HepG2 (cell line): Measurements from ENCODE around the gene MRPL38. TPM values are rescaled to one million over a fixed set of nuclear protein-coding genes. Genes with fewer than 3 reads are reported as not detected.
A peak's percentile ranks its signal among the peaks of the same experiment; 100 is the strongest.

Experiments used
- MATR3 ChIP-seq: sonication (generic); formaldehyde crosslinking; IDR thresholded peaks from 2 replicates; pipeline ENCODE4 v1.4.0; 2020; ENCODE audit warnings: missing genetic modification reagents
- MLX ChIP-seq: IDR thresholded peaks from 2 replicates; pipeline ENCODE4 v1.6.1; 2016
- PCBP2 ChIP-seq: fragments of 200-400 bp; formaldehyde crosslinking; optimal IDR thresholded peaks from 2 replicates; pipeline ENCODE3; 2018; ENCODE audit warnings: low read length, low read depth; ENCODE audit not compliant: poor library complexity, severe bottlenecking
- THRA ChIP-seq: sonication (generic); formaldehyde crosslinking; IDR thresholded peaks from 2 replicates; pipeline ENCODE4 v1.4.0; 2020; ENCODE audit warnings: missing genetic modification reagents, borderline replicate concordance
- ZNF138 ChIP-seq: sonication (generic); formaldehyde crosslinking; IDR thresholded peaks from 2 replicates; pipeline ENCODE4 v1.5.0; 2020; ENCODE audit warnings: mild to moderate bottlenecking, low read depth, missing genetic modification reagents
- ZNF20 ChIP-seq: sonication (generic); formaldehyde crosslinking; IDR thresholded peaks from 2 replicates; pipeline ENCODE4 v1.4.0; 2020; ENCODE audit warnings: mild to moderate bottlenecking, moderate library complexity, missing genetic modification reagents
- ZNF256 ChIP-seq: sonication (generic); formaldehyde crosslinking; conservative IDR thresholded peaks from 2 replicates; pipeline ENCODE4 v1.4.0; 2020; ENCODE audit warnings: missing genetic modification reagents
- ZNF337 ChIP-seq: sonication (generic); formaldehyde crosslinking; IDR thresholded peaks from 2 replicates; pipeline ENCODE4 v1.5.1; 2020; ENCODE audit warnings: missing genetic modification reagents, low read depth, mild to moderate bottlenecking, borderline replicate concordance
- ZNF720 ChIP-seq: sonication (generic); formaldehyde crosslinking; IDR thresholded peaks from 2 replicates; pipeline ENCODE4 v1.4.0; 2020; ENCODE audit warnings: missing genetic modification reagents
- polyA plus RNA-seq, 8 experiments: library from polyadenylated mRNA; depleted of rRNA in 3 of 8; stranded (reverse) in 7 of 8; unstranded in 1 of 8; fragments of >200 nt; fragmentation: Illumina TruSeq in 4 of 8; extraction: Trizol in 4 of 8; gene quantifications; 2 replicates each; pipeline versions ENCODE4 v1.2.1 to v1.2.3, GENCODE V29; 2011 to 2016; ENCODE audit warnings: low read depth in 4 of 8, missing spikeins in 1 of 8, mixed read lengths in 1 of 8; ENCODE audit not compliant: insufficient read depth in 1 of 8
- total RNA-seq, 5 experiments: library from RNA; depleted of rRNA; stranded (reverse); fragments of >200 nt; fragmentation: Illumina TruSeq; extraction: Trizol; gene quantifications; 2 replicates each; pipeline ENCODE4 v1.2.3, GENCODE V29; 2016; ENCODE audit warnings: low read depth in 1 of 5
- TF ChIP-seq, protein P1 (sequence below), 2 experiments: fragments of 450-650 bp in 1 of 2; sonication (generic) in 1 of 2; formaldehyde crosslinking in 1 of 2; IDR thresholded peaks; 2 replicates each; pipeline versions ENCODE4 v1.6.1 to v1.8.0; 2016 to 2022; ENCODE audit warnings: antibody characterized with exemption in 1 of 2, mild to moderate bottlenecking in 1 of 2, missing genetic modification reagents in 1 of 2
- TF ChIP-seq, protein P2 (sequence below): sonication (generic); formaldehyde crosslinking; IDR thresholded peaks from 2 replicates; pipeline ENCODE4 v1.4.0; 2020; ENCODE audit warnings: low read depth, missing genetic modification reagents

The MRPL38 gene
- total and polyA plus RNA-seq, 2 of the 13 experiments (the other 11 are each of a cell fraction or from before 2014, with no cell fraction given): 83.7 to 125 TPM

DNA sequence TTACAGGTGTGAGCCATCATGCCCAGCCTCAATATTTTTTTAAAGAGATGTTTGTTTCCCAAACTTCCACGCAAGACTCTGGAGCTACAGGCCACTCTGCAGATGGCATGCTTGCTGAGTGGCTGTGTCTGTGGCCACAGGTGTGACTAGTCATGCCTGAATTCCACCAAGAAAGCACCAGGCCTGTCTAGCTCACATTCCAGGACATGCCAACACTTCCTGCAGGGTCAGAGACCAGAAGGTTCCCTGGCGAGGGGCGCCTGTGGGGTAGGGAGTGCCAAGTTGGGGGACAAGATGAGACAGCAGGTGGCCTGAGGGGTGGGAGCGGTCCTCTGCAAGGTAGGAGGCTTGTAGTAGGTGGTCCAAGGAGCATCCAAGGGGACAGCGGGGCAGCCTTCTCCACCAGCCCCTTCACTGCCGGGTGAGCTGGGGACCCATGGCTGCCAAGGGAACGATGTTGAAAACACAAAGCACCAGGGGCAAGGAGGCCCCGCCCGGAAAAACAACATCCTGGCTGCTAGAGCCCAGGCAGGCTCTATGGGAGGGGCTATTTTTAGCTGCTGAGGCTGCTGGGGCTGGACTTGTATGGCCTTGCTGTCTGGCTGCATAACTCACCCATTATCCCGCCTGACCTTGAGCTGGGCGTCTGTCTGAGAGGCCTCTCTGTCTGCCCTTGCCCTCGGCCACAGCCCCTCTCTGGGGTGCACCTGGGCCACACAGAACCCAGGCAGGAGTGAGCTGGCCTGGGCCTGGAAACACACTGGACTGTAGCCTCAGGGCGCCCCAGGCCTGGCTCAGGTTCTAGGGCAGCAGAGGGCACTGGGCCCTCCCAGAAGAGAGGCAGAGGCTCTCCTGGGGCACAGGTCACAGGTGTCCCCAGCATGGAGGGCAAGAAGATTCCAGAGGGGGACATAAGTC is 32.0 kb downstream of the MRPL38 start (continued):
- TF ChIP-seq, protein P1, sequence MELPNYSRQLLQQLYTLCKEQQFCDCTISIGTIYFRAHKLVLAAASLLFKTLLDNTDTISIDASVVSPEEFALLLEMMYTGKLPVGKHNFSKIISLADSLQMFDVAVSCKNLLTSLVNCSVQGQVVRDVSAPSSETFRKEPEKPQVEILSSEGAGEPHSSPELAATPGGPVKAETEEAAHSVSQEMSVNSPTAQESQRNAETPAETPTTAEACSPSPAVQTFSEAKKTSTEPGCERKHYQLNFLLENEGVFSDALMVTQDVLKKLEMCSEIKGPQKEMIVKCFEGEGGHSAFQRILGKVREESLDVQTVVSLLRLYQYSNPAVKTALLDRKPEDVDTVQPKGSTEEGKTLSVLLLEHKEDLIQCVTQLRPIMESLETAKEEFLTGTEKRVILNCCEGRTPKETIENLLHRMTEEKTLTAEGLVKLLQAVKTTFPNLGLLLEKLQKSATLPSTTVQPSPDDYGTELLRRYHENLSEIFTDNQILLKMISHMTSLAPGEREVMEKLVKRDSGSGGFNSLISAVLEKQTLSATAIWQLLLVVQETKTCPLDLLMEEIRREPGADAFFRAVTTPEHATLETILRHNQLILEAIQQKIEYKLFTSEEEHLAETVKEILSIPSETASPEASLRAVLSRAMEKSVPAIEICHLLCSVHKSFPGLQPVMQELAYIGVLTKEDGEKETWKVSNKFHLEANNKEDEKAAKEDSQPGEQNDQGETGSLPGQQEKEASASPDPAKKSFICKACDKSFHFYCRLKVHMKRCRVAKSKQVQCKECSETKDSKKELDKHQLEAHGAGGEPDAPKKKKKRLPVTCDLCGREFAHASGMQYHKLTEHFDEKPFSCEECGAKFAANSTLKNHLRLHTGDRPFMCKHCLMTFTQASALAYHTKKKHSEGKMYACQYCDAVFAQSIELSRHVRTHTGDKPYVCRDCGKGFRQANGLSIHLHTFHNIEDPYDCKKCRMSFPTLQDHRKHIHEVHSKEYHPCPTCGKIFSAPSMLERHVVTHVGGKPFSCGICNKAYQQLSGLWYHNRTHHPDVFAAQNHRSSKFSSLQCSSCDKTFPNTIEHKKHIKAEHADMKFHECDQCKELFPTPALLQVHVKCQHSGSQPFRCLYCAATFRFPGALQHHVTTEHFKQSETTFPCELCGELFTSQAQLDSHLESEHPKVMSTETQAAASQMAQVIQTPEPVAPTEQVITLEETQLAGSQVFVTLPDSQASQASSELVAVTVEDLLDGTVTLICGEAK (IDR thresholded peaks at IDR 0.05): no peak
- TF ChIP-seq, protein P1 (CRISPR knock-in tag; IDR thresholded peaks at IDR 0.05): 0 out of 2 replicates have a peak, but pooled peaks have one; percentile 53
- TF ChIP-seq ZNF138 (CRISPR knock-in tag): peak; percentile 76; the same call in 1 of the 2 replicates
- peak; percentile 90 for TF ChIP-seq ZNF337 (CRISPR knock-in tag)
- TF ChIP-seq ZNF720: no peak
- no peak for TF ChIP-seq ZNF20 (CRISPR knock-in tag)
- TF ChIP-seq THRA (CRISPR knock-in tag): peak; percentile 99
- TF ChIP-seq MATR3 (CRISPR knock-in tag): no peak
- peak; percentile 74; the same call in 1 of the 2 replicates for TF ChIP-seq ZNF256 (CRISPR knock-in tag)
- no peak for TF ChIP-seq PCBP2
- peak; percentile 81; the same call in 1 of the 2 replicates for TF ChIP-seq MLX (CRISPR knock-in tag)
- TF ChIP-seq, protein P2, sequence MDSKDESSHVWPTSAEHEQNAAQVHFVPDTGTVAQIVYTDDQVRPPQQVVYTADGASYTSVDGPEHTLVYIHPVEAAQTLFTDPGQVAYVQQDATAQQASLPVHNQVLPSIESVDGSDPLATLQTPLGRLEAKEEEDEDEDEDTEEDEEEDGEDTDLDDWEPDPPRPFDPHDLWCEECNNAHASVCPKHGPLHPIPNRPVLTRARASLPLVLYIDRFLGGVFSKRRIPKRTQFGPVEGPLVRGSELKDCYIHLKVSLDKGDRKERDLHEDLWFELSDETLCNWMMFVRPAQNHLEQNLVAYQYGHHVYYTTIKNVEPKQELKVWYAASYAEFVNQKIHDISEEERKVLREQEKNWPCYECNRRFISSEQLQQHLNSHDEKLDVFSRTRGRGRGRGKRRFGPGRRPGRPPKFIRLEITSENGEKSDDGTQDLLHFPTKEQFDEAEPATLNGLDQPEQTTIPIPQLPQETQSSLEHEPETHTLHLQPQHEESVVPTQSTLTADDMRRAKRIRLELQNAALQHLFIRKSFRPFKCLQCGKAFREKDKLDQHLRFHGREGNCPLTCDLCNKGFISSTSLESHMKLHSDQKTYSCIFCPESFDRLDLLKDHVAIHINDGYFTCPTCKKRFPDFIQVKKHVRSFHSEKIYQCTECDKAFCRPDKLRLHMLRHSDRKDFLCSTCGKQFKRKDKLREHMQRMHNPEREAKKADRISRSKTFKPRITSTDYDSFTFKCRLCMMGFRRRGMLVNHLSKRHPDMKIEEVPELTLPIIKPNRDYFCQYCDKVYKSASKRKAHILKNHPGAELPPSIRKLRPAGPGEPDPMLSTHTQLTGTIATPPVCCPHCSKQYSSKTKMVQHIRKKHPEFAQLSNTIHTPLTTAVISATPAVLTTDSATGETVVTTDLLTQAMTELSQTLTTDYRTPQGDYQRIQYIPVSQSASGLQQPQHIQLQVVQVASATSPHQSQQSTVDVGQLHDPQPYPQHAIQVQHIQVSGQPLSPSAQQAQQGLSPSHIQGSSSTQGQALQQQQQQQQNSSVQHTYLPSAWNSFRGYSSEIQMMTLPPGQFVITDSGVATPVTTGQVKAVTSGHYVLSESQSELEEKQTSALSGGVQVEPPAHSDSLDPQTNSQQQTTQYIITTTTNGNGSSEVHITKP (CRISPR knock-in tag): peak; percentile 93
